Endothelial cell of umbilical vein (primary cell): ENCODE results near the gene NKX6-2. TPM values are rescaled to one million over a fixed set of nuclear protein-coding genes. Genes with fewer than 3 reads are reported as not detected.

ENCODE experiments used
- BruUV-seq: library from RNA; stranded (reverse); fragments of 400-500 nt; replicated peaks from 2 replicates; lab custom pipeline; 2021; lab: Mats Ljungman, UMichigan
- CTCF ChIA-PET: fragments of 300-600, 350-600 bp; sonication (Branson Sonifier 250); formaldehyde crosslinking; loops from one replicate; lab custom pipeline; 2021; ENCODE audit warnings: antibody characterized with exemption, inconsistent platforms; lab: Charles Lee
- POLR2A ChIA-PET: fragments of 300-600, 350-600 bp; sonication (Branson Sonifier 250); formaldehyde crosslinking; loops from one replicate; lab custom pipeline; 2021; ENCODE audit warnings: antibody characterized with exemption, inconsistent platforms; lab: Charles Lee
- DNase-seq: peaks from one replicate; pipeline ENCODE4 v3.0.0-alpha.2; 2011; ENCODE audit warnings: low read depth, low spot score
- FAIRE-seq: peaks from 2 replicates; lab custom pipeline; 2011; peaks lifted over from hg19 to GRCh38; lab: Jason Lieb, UNC
- H2AFZ ChIP-seq: 2 replicates; pipeline ENCODE4 v1.6.0; 2012; ENCODE audit warnings: low read depth, low read length, control low read depth, inconsistent platforms
- H3K27ac ChIP-seq: 2 replicates; pipeline ENCODE4 v1.5.1; 2011; ENCODE audit warnings: low read depth, mild to moderate bottlenecking, control low read depth, low read length, moderate library complexity; ENCODE audit not compliant: insufficient read depth
- H3K27me3 ChIP-seq, 2 experiments: 2 replicates each; pipeline versions ENCODE4 v1.6.0 to v1.6.1; 2011; ENCODE audit warnings: low read length in 2 of 2, mixed read lengths in 1 of 2; ENCODE audit not compliant: control insufficient read depth in 2 of 2, insufficient read depth in 2 of 2
- H3K36me3 ChIP-seq, 2 experiments: 2 replicates in 1 of 2; 3 replicates in 1 of 2; pipeline ENCODE4 v1.5.1; 2011; ENCODE audit warnings: low read length in 2 of 2, mild to moderate bottlenecking in 1 of 2, moderate library complexity in 1 of 2; ENCODE audit not compliant: control insufficient read depth in 2 of 2, insufficient read depth in 2 of 2; ENCODE audit errors: extremely low read depth in 1 of 2
- H3K4me1 ChIP-seq: 3 replicates; pipeline ENCODE4 v1.5.1; 2011; ENCODE audit warnings: mild to moderate bottlenecking, low read length; ENCODE audit not compliant: control insufficient read depth, insufficient read depth; ENCODE audit errors: extremely low read depth
- H3K4me2 ChIP-seq: 2 replicates; pipeline ENCODE4 v1.6.1; 2011; ENCODE audit warnings: low read length, control low read depth, mixed read lengths; ENCODE audit not compliant: insufficient read depth
- H3K4me3 ChIP-seq, 3 experiments: fragments of 200-600 bp in 1 of 3; sonication (generic), shearing (Covaris generic) in 1 of 3; replicated peaks in 1 of 3; 2 replicates each; pipeline ENCODE4 v1.5.1; 2011 to 2016; ENCODE audit warnings: control low read depth in 3 of 3, low read length in 3 of 3, mild to moderate bottlenecking in 2 of 3, inconsistent platforms in 1 of 3, low read depth in 1 of 3, moderate library complexity in 1 of 3; ENCODE audit not compliant: insufficient read depth in 1 of 3
- H3K79me2 ChIP-seq: 2 replicates; pipeline ENCODE4 v1.6.0; 2012; ENCODE audit warnings: low read length, inconsistent platforms; ENCODE audit not compliant: control insufficient read depth, insufficient read depth
- H3K9ac ChIP-seq: replicated peaks from 2 replicates; pipeline ENCODE3; 2011; ENCODE audit warnings: low read length, control low read depth; ENCODE audit not compliant: insufficient read depth; ENCODE audit errors: extremely low read depth
- H3K9me1 ChIP-seq: replicated peaks from 3 replicates; pipeline ENCODE4 v1.6.0; 2011; ENCODE audit warnings: mild to moderate bottlenecking, low read length; ENCODE audit not compliant: control insufficient read depth, insufficient read depth; ENCODE audit errors: extremely low read depth
- H3K9me3 ChIP-seq: replicated peaks from 2 replicates; pipeline ENCODE4 v1.5.1; 2012; ENCODE audit warnings: low read length, inconsistent platforms; ENCODE audit not compliant: control insufficient read depth, insufficient read depth
- H4K20me1 ChIP-seq: replicated peaks from 2 replicates; pipeline ENCODE3; 2011; ENCODE audit warnings: mild to moderate bottlenecking, low read length; ENCODE audit not compliant: control insufficient read depth, insufficient read depth; ENCODE audit errors: extremely low read depth
- EZH2 ChIP-seq: IDR thresholded peaks from 2 replicates; pipeline ENCODE4 v1.6.1; 2012; ENCODE audit warnings: borderline replicate concordance, low read depth, mild to moderate bottlenecking, moderate library complexity, low read length, inconsistent platforms; ENCODE audit not compliant: severe bottlenecking
- FOS ChIP-seq: IDR thresholded peaks from 2 replicates; pipeline ENCODE4 v1.6.1; 2011; ENCODE audit warnings: mild to moderate bottlenecking, low read length, moderate library complexity, borderline replicate concordance; ENCODE audit not compliant: insufficient read depth
- GATA2 ChIP-seq: IDR thresholded peaks from 2 replicates; pipeline ENCODE4 v1.7.0; 2011; ENCODE audit warnings: low read depth, mild to moderate bottlenecking, moderate library complexity, mixed read lengths, low read length; ENCODE audit not compliant: insufficient read length, insufficient read depth
- JUN ChIP-seq: IDR thresholded peaks from 2 replicates; pipeline ENCODE4 v1.6.1; 2011; ENCODE audit warnings: borderline replicate concordance, low read depth; ENCODE audit not compliant: insufficient read length, insufficient read depth
- MYC ChIP-seq: IDR thresholded peaks from one replicate; pipeline ENCODE4 v1.6.1; 2011; ENCODE audit warnings: mild to moderate bottlenecking, low read depth, low read length
- POLR2A ChIP-seq: IDR thresholded peaks from 2 replicates; pipeline ENCODE4 v1.6.1; 2012; ENCODE audit warnings: low read depth, mild to moderate bottlenecking, control low read depth, low read length
- POLR2AphosphoS5 ChIP-seq: IDR thresholded peaks from 2 replicates; pipeline ENCODE4 v1.6.1; 2012; ENCODE audit warnings: low read depth, mild to moderate bottlenecking, control low read depth, low read length, moderate library complexity; ENCODE audit not compliant: insufficient read depth
- dilution Hi-C: fragments of 300-500 bp; cut with MboI; formaldehyde crosslinking; loops from one replicate; pipeline ENCODE4 v1.15.0; 2019; ENCODE audit warnings: low sequenced_read_pairs; ENCODE audit not compliant: extremely low pct_ligation_motif_present
- intact Hi-C: fragments of 100-400 bp; cut with micrococcal nuclease; formaldehyde crosslinking; loops from one replicate; pipeline ENCODE4 v1.10.0; 2022
- polyA plus RNA-seq, 4 experiments: library from polyadenylated mRNA; depleted of rRNA in 3 of 4; stranded (reverse) in 3 of 4; unstranded in 1 of 4; fragments of >200 nt; gene quantifications; 2 replicates each; pipeline versions ENCODE4 v1.2.1 to v1.2.3, GENCODE V29; 2011 to 2012; ENCODE audit warnings: missing spikeins in 1 of 4
- total RNA-seq: library from RNA; stranded (reverse); gene quantifications from 2 replicates; pipeline ENCODE4 v1.2.3, GENCODE V29; 2021
- TF ChIP-seq, protein P1 (sequence below): IDR thresholded peaks from 2 replicates; pipeline ENCODE4 v1.6.1; 2011; ENCODE audit not compliant: insufficient read depth, insufficient read length
- TF ChIP-seq, protein P2 (sequence below), 2 donors: IDR thresholded peaks; 1 replicate in 1 of 2; 2 replicates in 1 of 2; pipeline ENCODE4 v1.5.1; 2011; ENCODE audit warnings: low read length in 2 of 2, mild to moderate bottlenecking in 2 of 2, moderate library complexity in 2 of 2, control low read depth in 1 of 2, inconsistent platforms in 1 of 2, low read depth in 1 of 2; ENCODE audit not compliant: insufficient read depth in 1 of 2; ENCODE audit errors: extremely low read depth in 1 of 2

NKX6-2 gene
- total and polyA plus RNA-seq, 2 donors (not counting 3 experiments of a cell fraction or from before 2014, with no cell fraction given), result not detected

- CTCF ChIA-PET, result no interaction called here
- Histone ChIP-seq H3K9ac (no peak overlapping the region), H3K79me2 (no peaks in the 10 kb centered on the region), H2AFZ (no peak overlapping the region), H3K9me1 (no peaks in the 10 kb centered on the region), H3K4me3 (no peak overlapping the region), H3K4me1 (no peaks in the 10 kb centered on the region), H3K4me2 (no peak overlapping the region), H3K9me3 (no peaks in the 10 kb centered on the region), H3K36me3 (no peaks in the 10 kb centered on the region), H3K27ac (no peak overlapping the region), H4K20me1 (no peaks in the 10 kb centered on the region), H3K27me3 (no peaks in the 10 kb centered on the region)
- intact Hi-C loops (no loop called here), dilution Hi-C loops (no loop called here)
- POLR2A ChIA-PET, result no interaction called here
- no peak for TF ChIP-seq FOS
- TF ChIP-seq, protein P1, sequence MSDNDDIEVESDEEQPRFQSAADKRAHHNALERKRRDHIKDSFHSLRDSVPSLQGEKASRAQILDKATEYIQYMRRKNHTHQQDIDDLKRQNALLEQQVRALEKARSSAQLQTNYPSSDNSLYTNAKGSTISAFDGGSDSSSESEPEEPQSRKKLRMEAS, result no peak
- no peak for TF ChIP-seq POLR2AphosphoS5
- BruUV-seq, result no TSS peak
- DNase-seq (no peak), FAIRE-seq (no peak)
Observed at GRCh38 chr10:132820056-132820455, 34.1 kb upstream of the NKX6-2 start.

DNA sequence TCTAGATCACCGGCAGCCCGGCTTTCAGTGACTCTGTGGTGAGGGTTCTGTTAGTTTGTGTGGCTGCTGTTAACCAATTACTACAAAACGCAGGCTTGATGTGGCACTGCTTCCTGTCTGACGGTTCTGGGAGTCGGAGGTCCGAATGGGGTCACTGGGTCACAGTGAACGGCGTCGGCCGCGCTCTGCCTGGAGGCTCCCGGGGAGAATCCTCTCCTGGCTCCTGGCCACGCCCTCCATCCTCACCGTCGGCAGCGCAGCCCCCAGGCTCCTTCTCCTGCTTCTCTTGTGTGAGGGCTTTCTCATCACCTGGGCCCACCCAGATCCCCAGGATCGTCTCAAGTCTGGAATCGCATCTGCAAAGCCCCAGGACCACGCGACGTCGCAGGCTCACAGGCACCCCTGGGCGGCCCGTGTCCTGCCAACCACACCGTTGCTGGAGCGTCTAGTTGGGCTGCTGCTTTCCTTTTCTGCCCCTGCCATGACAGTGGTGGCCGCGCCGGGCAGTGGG is 31.8 kb upstream of the NKX6-2 start:
- Histone ChIP-seq H3K79me2 (no peaks in the 10 kb centered on the region), H3K4me3 (no peak overlapping the region), H2AFZ (no peak overlapping the region), H3K9ac (no peak overlapping the region), H3K4me2 (no peak overlapping the region), H3K27me3 (no peaks in the 10 kb centered on the region), H3K9me3 (no peaks in the 10 kb centered on the region), H4K20me1 (no peaks in the 10 kb centered on the region), H3K4me1 (no peaks in the 10 kb centered on the region), H3K9me1 (no peaks in the 10 kb centered on the region), H3K36me3 (no peaks in the 10 kb centered on the region), H3K27ac (no peak overlapping the region)
- intact Hi-C loops (no loop called here), dilution Hi-C loops (no loop called here)
- ChIA-PET CTCF (no interaction called here), POLR2A (no interaction called here)
- no TSS peak for BruUV-seq
- no peak for FAIRE-seq
- TF ChIP-seq JUN, result no peak
- no peak for TF ChIP-seq POLR2AphosphoS5
- no peak for TF ChIP-seq GATA2
- TF ChIP-seq EZH2, result no peak
- TF ChIP-seq, protein P2, sequence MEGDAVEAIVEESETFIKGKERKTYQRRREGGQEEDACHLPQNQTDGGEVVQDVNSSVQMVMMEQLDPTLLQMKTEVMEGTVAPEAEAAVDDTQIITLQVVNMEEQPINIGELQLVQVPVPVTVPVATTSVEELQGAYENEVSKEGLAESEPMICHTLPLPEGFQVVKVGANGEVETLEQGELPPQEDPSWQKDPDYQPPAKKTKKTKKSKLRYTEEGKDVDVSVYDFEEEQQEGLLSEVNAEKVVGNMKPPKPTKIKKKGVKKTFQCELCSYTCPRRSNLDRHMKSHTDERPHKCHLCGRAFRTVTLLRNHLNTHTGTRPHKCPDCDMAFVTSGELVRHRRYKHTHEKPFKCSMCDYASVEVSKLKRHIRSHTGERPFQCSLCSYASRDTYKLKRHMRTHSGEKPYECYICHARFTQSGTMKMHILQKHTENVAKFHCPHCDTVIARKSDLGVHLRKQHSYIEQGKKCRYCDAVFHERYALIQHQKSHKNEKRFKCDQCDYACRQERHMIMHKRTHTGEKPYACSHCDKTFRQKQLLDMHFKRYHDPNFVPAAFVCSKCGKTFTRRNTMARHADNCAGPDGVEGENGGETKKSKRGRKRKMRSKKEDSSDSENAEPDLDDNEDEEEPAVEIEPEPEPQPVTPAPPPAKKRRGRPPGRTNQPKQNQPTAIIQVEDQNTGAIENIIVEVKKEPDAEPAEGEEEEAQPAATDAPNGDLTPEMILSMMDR (IDR thresholded peaks at IDR 0.05; ENCODE audit: extremely low read depth in 1 of 2, insufficient read depth in 1 of 2, low read depth in 1 of 2, low read length in 2 of 2), result no peak
- TF ChIP-seq, protein P1, result no peak
- TF ChIP-seq MYC, result no peak
- TF ChIP-seq FOS, result no peak
- no peak for TF ChIP-seq POLR2A
- DNase-seq, result no peak
